Cardiac septum (tissue), 1 donor: ENCODE results near the gene RICTOR. TPM values are rescaled to one million over a fixed set of nuclear protein-coding genes. Genes with fewer than 3 reads are reported as not detected.

Experiments used
- DNase-seq: peaks from one replicate; pipeline ENCODE4 v3.0.0-alpha.2; 2020; ENCODE audit warnings: low spot score
- intact Hi-C: fragments of 100-400 bp; cut with DNase I; formaldehyde crosslinking; loops from one replicate; pipeline ENCODE4 v1.14.0; 2022
- total RNA-seq: library from RNA; stranded (reverse); fragmentation: NEBNext Ultra II Directional; extraction: Animal tissue kit (Norgen Biotek cat#: 25700); gene quantifications from one replicate; pipeline ENCODE4 v1.2.1, GENCODE V29; 2021
- donor health status: DM: no; HTN: no; CAD: no.

Gene RICTOR
- total RNA-seq, 1 donor from 2014 or later = 75.9 TPM

DNA sequence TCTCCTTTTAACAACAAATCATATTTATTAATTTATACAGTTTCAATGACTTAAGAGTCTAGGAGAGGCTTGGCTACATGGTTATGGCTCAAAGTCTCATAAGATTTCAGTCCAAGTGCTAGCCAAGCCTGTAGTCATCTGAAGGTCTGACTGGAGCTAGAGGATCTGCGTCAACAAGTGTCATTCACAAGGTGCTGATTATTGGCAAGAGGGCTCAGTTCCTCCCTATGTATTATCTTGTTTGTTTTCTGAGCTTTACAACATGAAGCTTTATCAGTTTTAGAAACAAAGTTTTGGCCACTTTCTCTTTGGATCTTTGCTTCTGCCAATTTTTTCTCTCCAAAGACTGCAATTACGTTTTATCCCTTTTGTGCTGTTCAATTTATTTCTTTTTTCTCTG, 94.7 kb downstream of the RICTOR start:
- intact Hi-C loops = no loop called here

DNA sequence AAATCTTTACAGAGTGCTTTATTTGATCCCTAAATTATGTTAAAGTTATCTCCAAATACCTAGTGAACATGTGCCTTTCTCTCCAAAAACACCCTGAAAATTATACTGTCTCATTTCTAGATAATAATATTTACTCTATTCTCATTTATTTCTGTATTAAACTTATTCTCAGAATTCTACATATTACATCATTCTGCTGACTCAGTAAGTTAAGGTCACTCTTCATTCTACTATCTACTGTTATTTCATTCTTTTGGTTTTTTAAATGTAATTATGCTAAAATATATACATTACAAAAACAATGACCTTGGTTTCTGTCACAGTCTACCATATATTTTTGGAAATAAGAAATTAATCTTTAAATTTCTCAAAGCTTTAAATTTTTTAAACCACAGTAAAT, 96.2 kb downstream of the RICTOR start:
- intact Hi-C loops = no loop called here
- DNase-seq = no peak

More for the DNA sequence above, 94.7 kb downstream of the RICTOR start:
- DNase-seq = no peak

DNA sequence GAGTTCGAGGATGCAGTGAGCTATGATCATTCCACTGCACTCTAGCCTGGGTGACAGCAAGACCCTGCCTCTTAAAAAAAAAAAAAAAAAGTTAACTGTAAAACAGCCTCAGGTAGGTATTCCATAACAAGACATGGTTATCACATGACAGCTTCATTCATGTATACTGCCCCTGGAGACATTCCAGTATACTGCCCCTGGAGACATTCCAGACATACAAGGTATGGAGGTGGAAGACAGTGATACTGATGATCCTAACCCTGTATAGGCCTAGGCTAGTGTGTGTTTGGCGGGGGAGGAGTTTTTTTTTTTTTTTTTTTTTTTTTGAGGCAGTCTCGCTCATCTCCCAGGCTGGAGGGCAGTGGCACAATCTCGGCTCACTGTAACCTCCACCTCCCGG, 105.5 kb downstream of the RICTOR start:
- DNase-seq = no peak
- intact Hi-C loops = no loop called here

DNA sequence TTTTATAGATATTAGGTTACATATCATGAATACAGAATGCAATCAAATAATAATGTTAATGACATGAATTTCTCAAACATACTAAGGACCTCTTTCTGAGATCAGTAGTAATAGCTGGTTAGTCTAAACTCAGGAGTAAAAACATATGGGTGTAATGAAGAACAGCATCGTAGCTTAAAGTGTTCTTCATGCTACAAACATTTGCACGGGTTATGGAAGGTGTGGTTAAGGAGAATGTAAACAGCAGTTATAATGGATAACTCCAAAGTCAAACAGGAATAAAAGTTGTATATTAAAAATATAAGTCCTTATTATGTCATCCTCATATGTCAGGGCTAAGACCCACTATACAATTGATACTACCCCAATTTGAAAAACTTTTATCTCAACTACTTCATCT, 112.5 kb downstream of the RICTOR start:
- no peak for DNase-seq
- intact Hi-C loops = no loop called here

DNA sequence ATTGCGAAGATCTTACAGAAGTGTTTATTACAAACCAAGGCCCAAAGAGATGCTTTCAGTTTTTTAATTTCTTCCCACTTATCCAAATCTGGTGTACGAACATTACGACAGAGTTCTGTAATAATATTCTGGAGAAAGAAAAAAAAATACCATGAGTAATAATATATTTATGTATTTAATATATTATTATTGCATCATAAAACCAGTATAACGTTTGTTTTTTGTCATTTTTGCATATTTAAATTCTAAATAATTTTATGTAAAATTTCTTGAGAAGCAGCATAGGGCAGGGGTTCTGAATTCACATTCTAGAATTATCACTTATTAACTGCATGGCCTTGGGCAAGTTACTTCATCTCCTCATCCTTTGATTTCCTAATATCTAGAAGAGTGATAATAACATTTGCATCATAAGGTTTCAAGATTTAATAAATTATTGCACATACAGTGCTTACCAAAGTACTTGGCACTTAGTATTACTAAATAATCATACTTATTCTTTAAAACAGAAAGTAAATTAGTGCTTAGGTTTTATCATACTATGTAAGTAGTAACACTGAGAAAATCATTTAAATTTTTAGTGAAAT, 120.7 kb downstream of the RICTOR start:
- DNase-seq = no peak

DNA sequence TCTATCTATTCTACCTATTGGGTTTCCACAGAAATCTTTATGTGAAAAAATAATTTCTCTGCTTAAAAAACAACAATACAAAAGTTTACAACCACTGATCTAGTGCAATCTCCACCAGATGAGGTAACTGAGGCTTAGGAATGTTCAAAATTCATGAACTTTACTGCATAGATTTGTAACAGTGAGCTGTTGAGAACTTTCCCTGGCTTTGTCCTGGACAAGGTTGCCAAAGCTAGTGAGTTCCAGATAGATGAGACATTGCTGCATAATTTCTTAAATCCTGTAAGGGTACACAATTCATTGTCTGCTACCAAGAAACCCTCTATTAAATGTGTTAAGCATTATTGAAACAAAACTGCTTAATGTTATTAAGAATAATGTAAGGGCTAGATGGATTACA, 125.7 kb downstream of the RICTOR start:
- no peak for DNase-seq
- intact Hi-C loops = no loop called here

More for the DNA sequence above, 120.7 kb downstream of the RICTOR start:
- intact Hi-C loops = no loop called here

DNA sequence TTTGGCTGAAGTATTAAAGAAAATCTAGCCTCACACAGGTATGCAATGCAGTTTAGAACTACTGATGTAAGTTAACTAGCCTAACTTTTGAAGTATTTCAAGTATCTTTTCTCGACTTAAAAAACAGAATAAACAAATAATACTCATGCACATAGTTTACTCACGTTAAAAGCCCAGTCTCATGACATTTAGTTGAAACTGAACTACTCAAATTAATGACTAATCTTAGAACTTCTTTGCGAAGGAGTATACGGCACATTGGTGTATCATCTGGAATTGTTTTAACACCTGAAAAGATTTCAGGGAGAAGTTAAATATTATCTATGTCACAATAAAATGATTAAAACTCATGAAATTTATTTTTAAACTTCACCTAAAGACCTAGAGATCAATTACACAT, 129.9 kb downstream of the RICTOR start:
- intact Hi-C loops = no loop called here
- DNase-seq = no peak

DNA sequence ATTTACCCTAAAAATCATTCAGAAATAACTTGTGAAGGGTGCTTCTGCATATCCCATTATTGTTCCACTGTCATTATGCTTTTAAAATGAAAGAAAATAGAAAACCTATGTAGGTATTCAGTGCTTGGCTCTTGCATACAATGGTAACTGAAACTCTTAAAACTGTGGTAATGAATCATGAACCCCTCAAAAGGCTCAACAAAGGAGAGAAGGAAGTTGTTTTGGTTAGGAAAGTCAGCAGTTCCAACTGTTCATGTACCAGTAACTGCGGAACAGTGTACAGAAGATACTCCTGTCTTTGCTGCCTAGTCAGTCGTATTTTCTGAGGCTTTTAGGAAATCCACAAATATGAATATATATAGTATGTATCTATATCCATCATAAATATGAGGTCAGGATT, 132.3 kb downstream of the RICTOR start:
- no peak for DNase-seq

DNA sequence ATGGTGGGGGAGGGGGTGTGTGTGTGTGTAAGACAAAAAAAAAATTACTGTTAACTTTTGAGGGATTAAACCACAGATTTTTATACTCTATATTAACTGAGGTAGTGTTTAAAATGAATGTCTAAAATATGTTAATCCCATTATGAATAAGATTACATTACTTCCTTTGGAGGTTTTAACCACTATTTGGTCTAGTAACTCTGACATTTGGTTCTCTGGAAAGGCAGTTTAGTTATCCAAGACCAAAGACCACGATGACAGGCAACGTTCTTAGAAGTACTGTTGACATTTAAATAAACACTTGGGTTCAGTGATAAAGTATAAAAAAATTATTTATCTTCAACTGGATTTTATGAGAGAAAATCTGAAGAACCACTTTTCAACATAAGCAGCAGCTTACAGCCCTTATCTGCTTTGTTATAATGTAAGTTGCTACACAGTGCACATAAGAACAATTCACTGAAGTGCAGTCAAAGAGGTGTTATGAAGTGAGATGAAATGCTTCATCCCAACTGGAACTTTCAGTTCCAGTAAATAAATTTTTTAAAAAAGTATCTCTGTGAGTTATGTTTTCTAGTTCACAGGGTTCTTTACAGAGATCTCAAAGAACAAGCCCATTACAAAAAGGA, 133.9 kb downstream of the RICTOR start:
- no peak for DNase-seq
- intact Hi-C loops = no loop called here

More for the DNA sequence above, 132.3 kb downstream of the RICTOR start:
- intact Hi-C loops = no loop called here

DNA sequence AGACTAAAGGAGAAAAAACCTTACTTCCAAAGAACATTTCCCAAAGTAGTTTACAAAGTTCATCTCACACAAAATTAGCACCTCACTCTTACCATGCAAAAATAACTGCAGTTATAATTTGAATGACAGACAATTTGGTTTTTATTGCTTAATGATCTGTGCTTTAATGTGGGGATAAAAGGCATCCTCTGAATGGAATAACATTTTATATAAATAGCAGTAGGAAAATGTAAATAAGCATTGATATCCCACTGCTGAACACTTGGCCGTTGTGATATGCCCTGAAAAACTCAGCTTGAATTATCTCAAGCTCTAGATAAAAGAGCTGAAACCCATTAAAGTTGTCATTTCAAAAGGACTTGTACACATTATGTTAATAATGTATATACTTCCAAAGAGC, 135.2 kb downstream of the RICTOR start:
- no peak for DNase-seq
- intact Hi-C loops = no loop called here

DNA sequence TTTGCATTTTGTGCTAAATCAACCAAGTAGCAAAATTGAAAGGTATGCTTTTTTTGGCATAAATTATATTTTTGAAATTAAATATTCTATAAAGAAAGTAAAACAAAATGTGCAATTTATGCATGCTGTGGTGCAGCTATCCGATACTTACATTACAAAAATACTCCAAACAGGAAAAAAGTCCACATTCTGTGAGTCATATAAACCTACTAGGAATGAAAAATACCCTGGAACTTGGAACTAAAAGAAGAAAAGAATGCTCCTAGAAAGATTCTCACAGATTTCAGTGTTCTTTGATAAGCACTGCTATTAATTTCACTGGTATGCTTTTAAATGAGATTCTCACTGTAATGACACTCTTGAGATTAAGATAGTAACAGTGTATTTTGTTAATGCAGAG, 135.8 kb downstream of the RICTOR start:
- no peak for DNase-seq
- intact Hi-C loops = no loop called here

DNA sequence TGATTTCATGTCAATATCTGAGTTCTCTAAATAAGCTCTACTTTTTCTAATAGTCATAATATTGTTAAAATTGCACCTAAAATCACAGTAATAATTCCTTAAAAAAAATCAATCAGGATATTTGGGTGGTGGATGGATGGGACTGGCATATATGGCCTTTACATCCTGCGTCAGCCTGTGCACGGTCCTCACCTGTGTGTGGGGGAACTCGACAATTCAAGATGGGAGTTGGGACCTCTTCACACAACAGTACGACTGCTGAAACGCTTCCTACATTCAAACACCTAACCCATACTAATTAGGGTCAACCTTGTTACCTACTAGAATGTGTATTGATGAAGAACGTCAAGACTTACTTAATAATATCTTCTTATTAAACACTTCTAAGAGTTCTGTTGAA, 137.9 kb downstream of the RICTOR start:
- intact Hi-C loops = no loop called here
- no peak for DNase-seq

DNA sequence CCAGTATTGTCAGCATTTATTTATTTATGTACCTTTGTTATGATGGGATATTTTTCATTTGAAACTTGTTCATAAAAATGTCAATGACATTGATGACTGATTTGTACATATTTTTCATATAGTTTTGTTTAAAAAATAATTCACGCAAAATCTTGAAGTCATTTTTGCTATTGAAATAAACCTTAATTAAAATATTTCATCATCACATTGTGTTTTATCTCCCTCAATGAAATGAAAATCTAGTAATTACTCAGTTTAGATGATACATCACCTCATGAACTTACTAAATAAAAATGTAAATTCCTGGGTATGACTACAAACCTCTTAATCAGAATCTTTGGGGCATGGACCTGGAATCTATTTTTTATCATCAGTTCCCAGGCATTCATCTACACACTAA, 138.8 kb downstream of the RICTOR start:
- intact Hi-C loops = no loop called here
- no peak for DNase-seq

DNA sequence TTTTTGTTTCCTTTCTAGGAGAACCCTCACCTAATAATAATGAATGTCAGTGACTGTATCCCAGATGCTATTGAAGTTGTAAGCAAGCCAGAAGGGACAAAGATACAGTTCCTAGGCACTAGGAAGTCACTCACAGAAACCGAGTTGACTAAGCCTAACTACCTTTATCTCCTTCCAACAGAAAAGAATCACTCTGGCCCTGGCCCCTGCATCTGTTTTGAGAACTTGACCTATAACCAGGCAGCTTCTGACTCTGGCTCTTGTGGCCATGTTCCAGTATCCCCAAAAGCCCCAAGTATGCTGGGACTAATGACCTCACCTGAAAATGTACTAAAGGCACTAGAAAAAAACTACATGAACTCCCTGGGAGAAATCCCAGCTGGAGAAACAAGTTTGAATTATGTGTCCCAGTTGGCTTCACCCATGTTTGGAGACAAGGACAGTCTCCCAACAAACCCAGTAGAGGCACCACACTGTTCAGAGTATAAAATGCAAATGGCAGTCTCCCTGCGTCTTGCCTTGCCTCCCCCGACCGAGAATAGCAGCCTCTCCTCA, 141.3 kb downstream of the RICTOR start:
- no peak for DNase-seq
- intact Hi-C loops = no loop called here

DNA sequence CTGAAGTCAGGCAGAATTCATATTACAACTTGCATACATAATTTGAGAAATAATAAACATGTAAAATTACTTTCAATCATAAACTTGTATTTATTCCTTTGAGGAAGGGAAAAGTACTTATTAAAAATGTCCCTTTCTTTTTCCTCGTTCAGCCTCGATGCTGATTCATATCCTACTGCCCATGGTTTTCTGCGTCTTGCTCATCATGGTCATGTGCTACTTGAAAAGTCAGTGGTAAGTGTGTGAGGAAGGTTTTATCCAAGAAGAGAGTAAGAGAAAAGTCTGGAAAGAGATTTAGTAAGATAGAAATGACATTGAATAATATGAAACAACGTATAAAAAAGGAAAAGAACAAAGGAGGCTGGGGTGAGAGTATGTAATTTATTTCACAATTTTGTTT, 142.5 kb downstream of the RICTOR start:
- intact Hi-C loops = no loop called here
- no peak for DNase-seq

DNA sequence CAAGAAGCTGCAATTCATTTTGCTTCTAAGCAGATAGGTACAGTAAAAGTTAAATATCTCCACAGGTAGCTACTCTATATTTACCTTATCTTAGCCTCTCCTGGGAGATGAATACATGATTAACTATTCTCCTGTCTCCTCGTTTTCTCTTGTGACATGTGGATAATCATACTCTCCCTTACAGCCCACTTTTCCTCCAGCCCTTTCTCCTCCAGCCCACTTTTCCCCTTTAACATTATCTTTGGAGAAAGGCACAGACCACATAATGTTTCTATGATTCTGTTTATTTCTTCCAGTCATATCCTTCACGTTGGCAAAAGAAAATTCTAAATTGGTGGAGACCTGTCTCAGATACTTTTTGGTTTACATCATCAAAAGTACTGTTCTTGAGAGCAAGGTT, 144.4 kb downstream of the RICTOR start:
- intact Hi-C loops = loop anchor here (10.0 kb wide), 1 partner anchor 485 kb away; no protein-coding TSS in a partner anchor
- no peak for DNase-seq

DNA sequence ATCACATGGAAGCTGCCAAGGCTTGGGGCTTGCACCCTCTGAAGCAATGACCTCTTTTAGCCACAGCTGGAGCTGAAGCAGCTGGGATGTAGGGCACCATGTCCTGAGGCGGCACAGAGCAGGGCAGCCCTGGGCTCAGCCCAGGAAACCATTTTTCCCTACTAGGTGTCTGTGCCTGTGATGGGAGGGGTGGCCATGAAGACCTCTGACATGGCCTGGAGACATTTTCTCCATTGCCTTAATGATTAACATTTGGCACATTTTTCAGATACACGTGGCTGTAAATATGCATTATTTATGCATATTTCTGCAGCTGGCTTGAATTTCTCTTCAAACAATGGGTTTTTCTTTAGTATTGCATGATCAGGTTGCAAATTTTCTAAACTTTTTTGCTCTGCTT, 146.7 kb downstream of the RICTOR start:
- intact Hi-C loops = loop anchor here (10.0 kb wide), 1 partner anchor 483 kb away; no protein-coding TSS in a partner anchor
- no peak for DNase-seq

DNA sequence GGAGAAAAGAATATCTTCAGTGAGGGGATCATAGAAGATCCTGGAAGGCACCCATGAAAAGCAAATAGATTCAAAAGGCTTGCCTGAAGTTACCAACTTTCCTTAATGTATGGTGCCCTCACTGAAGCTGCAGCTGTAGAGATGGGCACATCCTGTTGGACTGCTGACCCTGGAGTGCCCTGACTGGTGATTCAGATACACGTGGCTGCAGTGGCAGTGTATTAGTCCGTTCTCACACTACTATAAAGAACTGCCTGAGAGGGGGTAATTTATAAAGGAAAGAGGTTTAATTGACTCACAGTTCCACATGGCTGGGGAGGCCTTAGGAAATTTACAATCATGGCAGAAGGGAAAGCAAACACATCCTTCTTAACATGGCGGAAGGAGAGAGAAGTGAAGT, 148.1 kb downstream of the RICTOR start:
- intact Hi-C loops = loop anchor here (10.0 kb wide), 1 partner anchor 481 kb away; no protein-coding TSS in a partner anchor
- no peak for DNase-seq

DNA sequence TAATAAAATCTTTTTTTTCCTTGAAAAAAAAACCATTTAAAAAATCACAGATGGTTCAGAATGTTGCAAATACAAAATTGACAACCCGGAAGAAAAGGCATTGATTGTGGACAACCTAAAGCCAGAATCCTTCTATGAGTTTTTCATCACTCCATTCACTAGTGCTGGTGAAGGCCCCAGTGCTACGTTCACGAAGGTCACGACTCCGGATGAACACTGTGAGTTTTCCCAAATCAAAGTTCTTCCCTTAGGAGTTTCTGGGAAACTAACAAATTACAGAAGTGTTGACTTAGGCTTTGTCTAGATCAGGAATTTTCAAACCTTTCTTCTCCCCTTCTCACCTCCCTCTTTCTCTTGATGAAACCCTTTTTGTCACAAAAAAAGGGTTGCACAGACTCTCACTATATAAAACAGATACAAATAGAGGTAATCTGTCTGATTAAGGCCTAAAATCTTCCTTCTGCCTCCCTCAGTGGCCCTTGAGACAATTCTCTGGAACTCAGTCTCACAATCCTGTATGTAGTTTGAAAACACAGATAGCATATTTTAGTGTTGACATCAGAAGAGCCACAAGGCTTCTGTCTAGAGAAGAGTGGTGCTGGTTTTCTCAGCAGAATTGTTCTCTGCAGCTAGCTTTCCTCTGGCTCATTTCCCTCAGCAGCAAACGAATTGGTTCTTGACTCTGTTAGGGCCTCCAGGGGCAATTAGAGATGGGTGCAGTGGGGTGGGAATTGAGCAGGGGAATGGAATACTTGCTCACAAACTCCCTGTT, 148.9 kb downstream of the RICTOR start:
- DNase-seq = no peak

DNA sequence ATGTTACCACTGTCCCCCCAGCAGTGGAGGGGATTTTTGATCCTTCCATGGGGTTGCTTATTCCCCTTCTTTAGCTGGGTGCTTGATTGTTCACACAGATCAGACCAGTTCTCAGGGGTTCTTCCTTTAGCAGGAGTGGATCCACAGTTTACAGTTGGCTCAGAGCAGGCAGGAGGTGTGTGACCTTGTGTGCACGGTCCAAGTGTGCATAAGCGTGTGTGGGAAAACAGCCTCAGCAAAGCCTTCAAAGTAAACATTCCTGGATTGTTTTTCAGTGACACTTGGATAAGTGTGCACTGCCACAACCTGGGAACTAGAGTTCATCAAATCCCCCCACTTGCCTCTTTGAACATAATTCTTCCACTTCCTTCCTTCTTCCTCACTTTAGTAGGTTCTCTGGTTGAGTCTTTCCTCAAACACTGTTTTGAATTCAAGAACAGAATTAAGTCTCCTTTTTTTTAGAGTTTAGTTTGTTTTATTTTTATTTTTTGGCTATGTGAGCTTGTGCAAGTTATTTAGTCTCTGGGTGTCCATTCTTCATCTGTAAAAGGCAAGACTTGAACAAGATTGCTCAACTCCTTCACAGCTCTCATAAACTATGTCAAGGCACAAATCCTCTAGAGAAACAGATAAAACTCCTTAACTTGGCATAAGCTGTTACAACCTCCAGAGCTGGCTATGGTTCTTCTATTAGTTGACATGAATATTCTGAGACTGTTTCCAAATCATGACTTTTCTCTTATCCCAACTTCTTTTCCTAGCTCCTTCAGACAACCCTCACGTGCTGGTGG, 150.3 kb downstream of the RICTOR start:
- intact Hi-C loops = loop anchor here (5.0 to 10.0 kb wide), 2 partner anchors 92 to 479 kb away; no protein-coding TSS in a partner anchor

More for the DNA sequence above, 148.9 kb downstream of the RICTOR start:
- intact Hi-C loops = loop anchor here (10.0 kb wide), 1 partner anchor 481 kb away; no protein-coding TSS in a partner anchor

More for the DNA sequence above, 150.3 kb downstream of the RICTOR start:
- no peak for DNase-seq
